Activated CD8-positive, alpha-beta T cell treated with anti-CD3 and anti-CD28 coated beads, Interleukin-2, amount 10 ng/mL, durations not matched to agents 7 days and 5 days (primary cell): ENCODE results near the gene PODXL2. TPM values are rescaled to one million over a fixed set of nuclear protein-coding genes. Genes with fewer than 3 reads are reported as not detected.

Experiments used
- ATAC-seq: fragments of 150-1000 bp; cut with Tn5 transposase; one replicate; pipeline ENCODE4 v1.10.0; 2021; ENCODE audit warnings: moderate library complexity
- CTCF ChIA-PET: fragments of 350-600 bp; sonication (Branson Sonifier 250); formaldehyde crosslinking; loops from one replicate; lab custom pipeline; 2021; ENCODE audit warnings: antibody characterized with exemption; lab: Charles Lee
- POLR2A ChIA-PET: fragments of 350-600 bp; sonication (Branson Sonifier 250); formaldehyde crosslinking; loops from one replicate; lab custom pipeline; 2021; ENCODE audit warnings: antibody characterized with exemption; lab: Charles Lee
- DNase-seq: peaks from one replicate; pipeline ENCODE4 v3.0.0-alpha.2; 2020
- H3K27ac Mint-ChIP-seq: one replicate; pipeline ENCODE4 v1.8.0; 2021; ENCODE audit warnings: mild to moderate bottlenecking, mixed read lengths
- H3K27me3 Mint-ChIP-seq: one replicate; pipeline ENCODE4 v1.8.0; 2021; ENCODE audit warnings: low read depth, mixed read lengths
- H3K36me3 Mint-ChIP-seq: one replicate; pipeline ENCODE4 v1.8.0; 2021; ENCODE audit warnings: low read depth, mixed read lengths
- H3K4me1 Mint-ChIP-seq: one replicate; pipeline ENCODE4 v1.8.0; 2021; ENCODE audit warnings: low read depth, mixed read lengths
- H3K4me3 Mint-ChIP-seq: one replicate; pipeline ENCODE4 v1.8.0; 2021; ENCODE audit warnings: mild to moderate bottlenecking, mixed read lengths
- H3K9me3 Mint-ChIP-seq: one replicate; pipeline ENCODE4 v1.8.0; 2022; ENCODE audit warnings: mixed read lengths; ENCODE audit not compliant: insufficient read depth
- total RNA-seq, 2 experiments: library from RNA; stranded (reverse); gene quantifications; one replicate each; pipeline ENCODE4 v1.2.3, GENCODE V29; 2021

Gene PODXL2
- total RNA-seq, 2 experiments from 2014 or later, result 1.3 to 1.7 TPM

DNA sequence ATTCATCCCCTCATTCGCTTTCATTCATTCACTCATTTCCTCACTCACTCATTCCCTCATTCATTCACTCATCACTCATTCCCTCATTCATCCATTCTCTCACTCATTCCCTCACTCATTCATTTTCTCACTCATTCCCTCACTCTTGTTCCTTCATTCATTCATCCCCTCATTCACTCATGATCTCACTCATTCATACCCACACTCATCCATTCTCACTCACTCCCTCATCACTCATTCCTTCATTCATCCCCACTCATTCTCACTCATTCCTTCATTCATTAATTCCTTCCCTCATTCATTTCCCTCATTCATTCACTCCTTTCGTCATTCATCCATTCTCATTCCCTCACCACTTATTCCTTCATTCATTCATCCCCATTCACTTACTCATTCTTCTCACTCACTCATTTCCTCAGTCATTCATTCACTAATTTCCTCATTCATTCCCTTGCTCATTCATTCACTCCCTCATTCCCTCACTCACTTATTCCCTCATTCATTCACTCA lies 58.3 kb downstream of the PODXL2 start:
- H3K9me3 Mint-ChIP-seq, result no peaks in the 10 kb centered on the region
- no peak overlapping the region for H3K27ac Mint-ChIP-seq
- ChIA-PET CTCF (no interaction called here), POLR2A (no interaction called here)
- no peak overlapping the region for H3K4me3 Mint-ChIP-seq
- no peaks in the 10 kb centered on the region for H3K27me3 Mint-ChIP-seq
- no peak for ATAC-seq
- no peaks in the 10 kb centered on the region for H3K36me3 Mint-ChIP-seq
- peaks cover 6% of the 10 kb centered on the region for H3K4me1 Mint-ChIP-seq
- no peak for DNase-seq

DNA sequence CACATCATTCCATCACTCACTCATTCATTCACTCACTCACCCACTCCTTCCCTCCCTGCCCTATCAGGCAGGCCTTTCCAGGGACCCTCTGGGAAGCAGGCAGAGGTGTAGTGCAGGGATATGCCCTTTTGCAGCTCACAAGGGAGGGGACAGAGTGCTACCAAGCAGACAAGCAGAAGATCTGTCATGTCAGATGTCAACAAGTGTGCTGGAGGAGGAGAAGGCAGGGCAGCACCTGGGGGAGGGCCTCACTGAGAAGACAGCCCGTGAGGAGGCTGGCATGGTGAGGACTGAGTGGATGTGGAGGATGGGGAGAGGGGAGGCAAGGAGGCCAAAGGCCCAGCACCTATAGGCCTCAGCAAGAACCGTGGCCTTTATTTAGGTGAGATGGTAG lies 59.0 kb downstream of the PODXL2 start:
- Mint-ChIP-seq H3K4me1 (peaks cover 6% of the 10 kb centered on the region), H3K36me3 (no peaks in the 10 kb centered on the region), H3K27me3 (no peaks in the 10 kb centered on the region), H3K4me3 (no peak overlapping the region), H3K9me3 (no peaks in the 10 kb centered on the region), H3K27ac (no peak overlapping the region)
- no peak for ATAC-seq
- ChIA-PET POLR2A (no interaction called here), CTCF (no interaction called here)
- DNase-seq, result no peak

DNA sequence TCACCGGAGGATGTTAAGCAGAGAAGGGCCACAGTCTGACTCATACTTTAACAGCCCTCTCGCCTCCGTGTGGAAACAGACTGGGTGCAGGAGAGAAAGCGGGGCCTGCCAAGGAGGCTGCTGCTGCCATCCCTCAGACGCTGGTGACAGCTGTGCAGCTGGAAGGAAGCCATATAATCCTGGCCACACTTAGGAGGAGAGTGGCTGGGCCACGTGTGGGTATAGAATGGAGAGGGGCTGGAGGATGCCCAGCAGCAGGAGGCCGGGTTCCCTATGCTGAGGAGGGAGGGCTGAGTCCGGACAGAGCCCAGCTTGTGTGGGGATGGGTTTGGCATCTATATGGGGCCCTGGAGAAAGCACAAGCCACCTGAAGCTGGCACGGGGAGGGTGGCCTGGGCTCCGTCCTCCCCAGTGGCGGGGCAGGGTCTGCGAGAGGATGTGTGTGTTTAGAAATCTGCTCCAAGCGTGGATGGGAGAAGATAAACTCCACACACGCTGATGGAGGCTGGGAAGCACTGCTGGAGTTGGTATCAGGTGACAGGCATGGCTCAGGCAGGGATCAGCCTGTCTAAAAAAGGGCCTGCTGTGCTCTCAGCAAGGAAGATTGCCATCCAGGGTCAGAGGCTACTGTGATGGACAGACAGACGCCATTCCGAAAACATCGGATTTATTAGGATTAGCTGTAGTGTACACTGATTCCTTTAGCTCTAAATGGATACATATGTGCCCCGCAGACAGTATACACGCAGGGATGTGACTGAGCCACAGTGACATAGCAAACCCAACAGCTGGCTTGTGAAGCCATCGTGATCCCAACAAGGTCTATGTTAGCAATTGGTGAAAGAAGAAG lies 59.7 kb downstream of the PODXL2 start:
- H3K27me3 Mint-ChIP-seq, result no peaks in the 10 kb centered on the region
- H3K27ac Mint-ChIP-seq, result no peak overlapping the region
- ChIA-PET CTCF (interaction anchor here (1.2 to 1.4 kb wide), 2 partner anchors 114 to 147 kb away, joined by 3 to 6 read pairs; no protein-coding TSS in a partner anchor), POLR2A (no interaction called here)
- no peaks in the 10 kb centered on the region for H3K36me3 Mint-ChIP-seq
- DNase-seq (no peak), ATAC-seq (no peak)
- H3K4me1 Mint-ChIP-seq, result peaks cover 3% of the 10 kb centered on the region
- no peaks in the 10 kb centered on the region for H3K9me3 Mint-ChIP-seq
- H3K4me3 Mint-ChIP-seq, result no peak overlapping the region

DNA sequence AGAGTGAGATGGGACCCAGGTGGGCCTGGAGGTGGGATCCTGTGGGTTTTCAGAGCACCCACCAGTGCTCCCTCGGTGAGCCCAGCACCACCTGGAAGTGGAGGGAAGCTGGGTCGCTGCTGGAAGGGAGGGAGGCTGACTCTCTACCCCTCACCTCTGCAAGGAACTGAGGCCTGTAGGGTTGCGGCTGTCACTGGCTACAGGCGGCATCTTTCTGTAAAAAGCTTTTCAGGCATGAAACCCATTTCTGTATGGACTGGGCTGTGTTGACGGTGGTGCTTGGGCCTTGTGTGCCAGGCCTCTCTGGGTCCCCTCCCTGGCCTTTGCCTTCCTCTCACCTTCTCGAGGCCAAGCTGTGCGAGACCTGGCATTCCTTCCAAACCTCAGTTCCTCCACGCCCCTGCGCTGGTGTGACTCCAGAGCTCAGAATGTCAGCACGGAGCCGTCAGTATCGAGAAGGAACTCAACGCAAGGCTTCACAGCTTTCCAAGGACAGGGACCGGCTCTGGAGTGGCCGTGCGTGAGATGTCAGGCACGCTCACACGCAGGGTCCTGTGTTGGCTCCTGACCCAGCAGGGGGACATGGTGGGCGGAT lies 60.4 kb downstream of the PODXL2 start:
- H3K36me3 Mint-ChIP-seq, result no peaks in the 10 kb centered on the region
- ChIA-PET POLR2A (no interaction called here), CTCF (interaction anchor here (1.2 to 1.4 kb wide), 2 partner anchors 114 to 147 kb away, joined by 3 to 6 read pairs; no protein-coding TSS in a partner anchor)
- no peaks in the 10 kb centered on the region for H3K9me3 Mint-ChIP-seq
- ATAC-seq, result no peak
- H3K27me3 Mint-ChIP-seq, result no peaks in the 10 kb centered on the region
- no peaks in the 10 kb centered on the region for H3K4me1 Mint-ChIP-seq
- H3K4me3 Mint-ChIP-seq, result no peak overlapping the region
- H3K27ac Mint-ChIP-seq, result no peak overlapping the region
- no peak for DNase-seq

DNA sequence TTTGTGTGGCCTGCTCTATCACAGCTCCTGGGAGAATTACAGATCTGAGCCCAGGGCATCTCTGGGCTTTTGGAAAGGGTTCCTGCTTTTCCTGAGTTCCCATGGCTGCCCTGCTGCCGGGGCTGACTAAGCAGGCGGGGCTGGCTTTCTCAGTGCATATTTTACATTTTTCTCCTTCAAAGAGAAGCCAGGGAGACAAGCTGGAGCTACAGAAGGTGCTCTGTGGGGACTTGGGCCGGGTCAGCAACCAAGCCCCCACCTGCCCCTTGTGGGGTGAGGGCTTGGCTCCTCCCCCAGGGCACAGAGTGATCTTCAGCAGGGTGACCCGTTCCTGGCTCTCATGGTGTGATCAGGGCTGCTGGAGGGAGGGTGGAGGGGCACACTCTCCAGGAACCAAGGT lies 61.1 kb downstream of the PODXL2 start:
- Mint-ChIP-seq H3K27ac (no peak overlapping the region), H3K36me3 (no peaks in the 10 kb centered on the region), H3K4me1 (no peaks in the 10 kb centered on the region), H3K9me3 (no peaks in the 10 kb centered on the region), H3K27me3 (no peaks in the 10 kb centered on the region), H3K4me3 (no peak overlapping the region)
- ChIA-PET CTCF (interaction anchor here (1.2 to 1.4 kb wide), 2 partner anchors 115 to 146 kb away, joined by 3 to 6 read pairs; no protein-coding TSS in a partner anchor), POLR2A (no interaction called here)
- no peak for DNase-seq
- ATAC-seq, result no peak

DNA sequence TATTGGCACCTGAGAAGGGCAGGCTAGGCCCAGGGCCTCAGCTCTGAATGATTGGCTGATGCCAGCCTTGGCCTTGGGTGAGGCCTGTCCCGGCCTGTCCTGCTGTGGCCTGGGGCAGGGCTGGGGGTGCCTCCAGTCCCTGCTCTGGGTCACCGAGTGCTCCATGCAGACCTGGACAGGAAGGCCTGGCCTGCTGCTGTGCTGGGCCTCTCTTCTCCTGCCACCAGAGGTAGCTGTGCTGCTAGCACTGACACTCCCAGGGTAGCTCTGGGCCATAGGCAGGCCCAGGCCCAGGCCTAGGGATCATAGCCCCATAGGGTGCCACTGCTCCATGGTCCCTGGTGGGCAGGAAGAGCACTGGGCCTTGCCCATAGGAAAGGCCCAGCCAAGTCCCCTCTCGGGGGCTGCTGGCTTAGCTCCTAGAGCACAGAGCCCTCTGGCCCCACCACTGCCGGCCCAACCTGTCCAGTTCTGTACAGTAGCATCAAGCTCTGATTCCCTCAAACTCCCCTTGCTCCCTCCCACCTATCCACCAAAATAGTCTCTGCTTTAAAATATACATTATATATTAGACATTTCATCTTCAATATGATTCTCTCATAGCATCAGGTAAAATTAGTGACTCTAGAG lies 62.0 kb downstream of the PODXL2 start:
- Mint-ChIP-seq H3K4me3 (no peak overlapping the region), H3K4me1 (no peaks in the 10 kb centered on the region), H3K27me3 (no peaks in the 10 kb centered on the region), H3K27ac (no peak overlapping the region), H3K9me3 (no peaks in the 10 kb centered on the region), H3K36me3 (no peaks in the 10 kb centered on the region)
- ChIA-PET CTCF (interaction anchor here (0.9 to 1.2 kb wide), 4 partner anchors 12 to 280 kb away, joined by 3 to 5 read pairs (median 3); no protein-coding TSS in a partner anchor), POLR2A (no interaction called here)
- ATAC-seq (peak; percentile 50), DNase-seq (no peak)

DNA sequence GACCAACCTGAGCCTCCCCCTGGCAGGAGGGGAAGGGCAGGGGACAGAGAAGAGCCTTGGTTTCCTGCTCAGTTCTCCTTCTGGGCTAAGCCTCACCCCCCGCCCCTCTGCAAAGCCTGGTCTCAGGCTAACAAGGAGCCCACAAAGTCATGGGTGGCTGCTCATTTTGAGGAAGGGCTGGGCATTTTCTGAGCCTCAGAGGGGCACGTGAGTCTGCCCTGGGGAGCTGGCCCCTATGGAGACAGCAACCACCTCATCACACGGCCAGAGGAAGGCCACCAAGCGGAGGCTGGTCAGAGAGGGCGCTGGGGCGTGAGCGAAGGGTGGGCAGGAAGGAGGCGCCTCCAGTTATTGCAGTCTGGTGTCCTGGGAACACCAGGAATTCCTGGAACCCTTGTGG lies 62.5 kb downstream of the PODXL2 start:
- no peaks in the 10 kb centered on the region for H3K4me1 Mint-ChIP-seq
- no peak overlapping the region for H3K4me3 Mint-ChIP-seq
- ATAC-seq (no peak), DNase-seq (no peak)
- H3K36me3 Mint-ChIP-seq, result no peaks in the 10 kb centered on the region
- POLR2A ChIA-PET, result no interaction called here
- H3K9me3 Mint-ChIP-seq, result no peaks in the 10 kb centered on the region
- CTCF ChIA-PET, result interaction anchor here (0.9 to 1.2 kb wide), 4 partner anchors 12 to 279 kb away, joined by 3 to 5 read pairs (median 3); no protein-coding TSS in a partner anchor
- H3K27me3 Mint-ChIP-seq, result no peaks in the 10 kb centered on the region
- no peak overlapping the region for H3K27ac Mint-ChIP-seq

DNA sequence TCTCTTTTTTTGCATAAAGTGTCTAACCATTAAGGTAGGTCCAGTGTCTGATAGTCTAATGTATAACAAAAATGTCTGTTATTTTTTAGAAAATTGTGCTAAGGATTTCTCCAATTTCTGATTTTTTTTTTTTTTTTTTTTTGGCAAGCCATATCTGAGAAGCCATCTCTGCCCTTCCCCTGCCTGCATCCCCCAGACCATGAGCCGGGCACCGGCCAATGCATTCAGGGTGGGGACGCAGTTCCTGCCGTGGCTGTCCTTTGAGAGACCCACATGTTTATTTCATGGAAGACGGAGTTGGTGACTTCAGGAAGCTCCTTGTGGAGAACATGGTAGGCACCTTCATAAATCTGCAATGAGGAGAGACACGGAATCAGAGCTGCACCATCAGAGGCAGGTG lies 63.0 kb downstream of the PODXL2 start:
- ChIA-PET CTCF (interaction anchor here (0.9 to 1.7 kb wide), 2 partner anchors 99 to 279 kb away, joined by 3 to 4 read pairs; no protein-coding TSS in a partner anchor), POLR2A (no interaction called here)
- peaks cover 4% of the 10 kb centered on the region for H3K4me1 Mint-ChIP-seq
- H3K27me3 Mint-ChIP-seq, result no peaks in the 10 kb centered on the region
- DNase-seq (no peak), ATAC-seq (no peak)
- no peak overlapping the region for H3K27ac Mint-ChIP-seq
- H3K4me3 Mint-ChIP-seq, result no peak overlapping the region
- no peaks in the 10 kb centered on the region for H3K9me3 Mint-ChIP-seq
- no peaks in the 10 kb centered on the region for H3K36me3 Mint-ChIP-seq

DNA sequence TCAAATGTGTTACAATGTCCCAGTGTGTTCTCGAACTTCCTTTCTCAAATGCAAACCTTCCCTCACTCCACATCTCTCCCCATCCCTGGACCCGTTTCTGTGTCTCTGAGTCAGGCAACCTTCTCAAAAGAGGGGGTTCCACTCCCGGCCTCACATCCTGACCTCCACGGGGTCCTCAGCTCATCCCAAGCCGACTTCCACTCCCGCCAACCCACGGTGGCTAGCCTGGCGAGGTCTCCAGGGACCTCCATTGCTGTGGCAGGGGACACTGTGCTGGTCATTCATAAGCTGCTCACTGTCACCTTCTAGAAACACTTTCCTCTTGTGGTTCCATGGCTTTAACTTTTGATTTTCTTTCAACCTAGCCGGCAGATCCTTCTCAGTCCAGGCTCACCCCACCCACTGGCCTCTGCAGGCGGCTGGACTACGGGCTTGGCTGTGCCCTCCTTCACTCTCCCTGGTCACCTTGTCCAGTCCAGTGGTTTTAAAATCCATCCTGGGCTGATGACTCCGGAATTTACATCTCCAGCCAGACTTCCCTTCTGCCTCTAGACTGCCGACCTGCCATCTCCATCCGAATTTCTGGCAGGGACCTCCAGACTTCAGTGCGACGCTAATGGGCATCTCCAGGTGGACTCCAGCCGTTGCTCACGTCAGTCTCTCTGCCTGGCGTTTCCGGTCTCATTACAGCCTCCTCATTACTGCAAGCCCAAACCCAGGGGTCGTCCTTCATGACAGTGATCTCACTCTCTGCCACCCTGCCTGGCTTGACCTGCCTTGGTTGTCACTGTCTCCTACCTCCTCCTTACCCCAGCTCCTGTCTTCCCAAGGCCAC lies 63.7 kb downstream of the PODXL2 start:
- H3K4me1 Mint-ChIP-seq, result peaks cover 7% of the 10 kb centered on the region
- H3K27me3 Mint-ChIP-seq, result no peaks in the 10 kb centered on the region
- ChIA-PET POLR2A (no interaction called here), CTCF (interaction anchor here (1.7 kb wide), 1 partner anchor 98 kb away, joined by 4 read pairs; no protein-coding TSS in a partner anchor)
- no peaks in the 10 kb centered on the region for H3K36me3 Mint-ChIP-seq
- H3K27ac Mint-ChIP-seq, result no peak overlapping the region
- H3K4me3 Mint-ChIP-seq, result no peak overlapping the region
- ATAC-seq (no peak), DNase-seq (no peak)
- no peaks in the 10 kb centered on the region for H3K9me3 Mint-ChIP-seq

DNA sequence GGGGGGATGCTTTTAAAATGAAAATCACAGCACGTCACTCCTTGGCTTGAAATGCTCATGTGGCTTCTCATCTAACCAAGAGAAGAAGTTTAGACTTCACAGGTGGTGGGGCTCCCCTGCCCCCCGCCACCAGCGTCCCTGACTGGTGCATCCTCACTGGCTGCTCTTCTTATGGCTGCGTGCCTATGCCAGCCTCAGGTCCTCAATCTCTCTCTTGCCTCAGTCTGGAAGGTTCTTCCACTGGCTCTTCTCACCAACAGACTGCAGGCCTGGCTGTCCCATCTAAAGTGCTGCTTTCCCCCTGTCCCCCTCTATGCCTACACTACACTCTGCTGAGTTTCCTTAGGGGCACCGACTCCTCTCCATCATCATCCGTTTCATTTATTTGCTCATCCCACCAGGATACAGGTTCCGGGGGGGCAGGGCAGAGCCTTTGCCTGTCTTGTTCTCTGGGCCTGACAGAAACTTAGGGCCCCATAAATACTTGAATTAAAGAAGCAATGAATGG lies 64.4 kb downstream of the PODXL2 start:
- no peaks in the 10 kb centered on the region for H3K27me3 Mint-ChIP-seq
- POLR2A ChIA-PET, result no interaction called here
- H3K27ac Mint-ChIP-seq, result no peak overlapping the region
- no peak for DNase-seq
- no peak for ATAC-seq
- no peaks in the 10 kb centered on the region for H3K9me3 Mint-ChIP-seq
- CTCF ChIA-PET, result interaction anchor here (0.9 to 2.5 kb wide), 4 partner anchors 31 to 139 kb away, joined by 3 to 9 read pairs (median 5); no protein-coding TSS in a partner anchor
- H3K36me3 Mint-ChIP-seq, result no peaks in the 10 kb centered on the region
- no peak overlapping the region for H3K4me3 Mint-ChIP-seq
- peaks cover 7% of the 10 kb centered on the region for H3K4me1 Mint-ChIP-seq
